GM21717 (cell line): ENCODE results near the gene FREY1.

Experiments
- ATAC-seq: cut with Tn5 transposase; IDR thresholded peaks from one replicate; pipeline ENCODE4 v1.9.1; 2021; ENCODE audit warnings: mild to moderate bottlenecking, moderate library complexity; ENCODE audit not compliant: unreplicated experiment

FREY1 gene

GRCh38 chr11:45877221-45877620, 29.9 kb downstream of the FREY1 start:
- no peak for ATAC-seq

GRCh38 chr11:45876401-45876800, 30.7 kb downstream of the FREY1 start:
- ATAC-seq, result no peak

GRCh38 chr11:45872651-45873356, 34.3 kb downstream of the FREY1 start:
- ATAC-seq, result no peak

- ATAC-seq, result no peak
Measured at GRCh38 chr11:45871638-45872037, 35.4 kb downstream of the FREY1 start.

GRCh38 chr11:45870706-45871105, 36.4 kb downstream of the FREY1 start:
- ATAC-seq, result no peak

- ATAC-seq, result no peak
Measured at GRCh38 chr11:45869551-45869950, 37.5 kb downstream of the FREY1 start.

- ATAC-seq, result no peak
Measured at GRCh38 chr11:45864041-45864440, 43.0 kb downstream of the FREY1 start.

GRCh38 chr11:45860764-45861510, 46.1 kb downstream of the FREY1 start:
- no peak for ATAC-seq

- no peak for ATAC-seq
Measured at GRCh38 chr11:45860348-45860747, 46.7 kb downstream of the FREY1 start.

- ATAC-seq, result no peak
Measured at GRCh38 chr11:45859661-45860140, 47.4 kb downstream of the FREY1 start.

- ATAC-seq, result no peak
Measured at GRCh38 chr11:45858751-45859398, 48.2 kb downstream of the FREY1 start.

GRCh38 chr11:45857961-45858474, 49.1 kb downstream of the FREY1 start:
- ATAC-seq, result no peak
